ENCODE results near the gene LEPROT.

Gene LEPROT

DNA sequence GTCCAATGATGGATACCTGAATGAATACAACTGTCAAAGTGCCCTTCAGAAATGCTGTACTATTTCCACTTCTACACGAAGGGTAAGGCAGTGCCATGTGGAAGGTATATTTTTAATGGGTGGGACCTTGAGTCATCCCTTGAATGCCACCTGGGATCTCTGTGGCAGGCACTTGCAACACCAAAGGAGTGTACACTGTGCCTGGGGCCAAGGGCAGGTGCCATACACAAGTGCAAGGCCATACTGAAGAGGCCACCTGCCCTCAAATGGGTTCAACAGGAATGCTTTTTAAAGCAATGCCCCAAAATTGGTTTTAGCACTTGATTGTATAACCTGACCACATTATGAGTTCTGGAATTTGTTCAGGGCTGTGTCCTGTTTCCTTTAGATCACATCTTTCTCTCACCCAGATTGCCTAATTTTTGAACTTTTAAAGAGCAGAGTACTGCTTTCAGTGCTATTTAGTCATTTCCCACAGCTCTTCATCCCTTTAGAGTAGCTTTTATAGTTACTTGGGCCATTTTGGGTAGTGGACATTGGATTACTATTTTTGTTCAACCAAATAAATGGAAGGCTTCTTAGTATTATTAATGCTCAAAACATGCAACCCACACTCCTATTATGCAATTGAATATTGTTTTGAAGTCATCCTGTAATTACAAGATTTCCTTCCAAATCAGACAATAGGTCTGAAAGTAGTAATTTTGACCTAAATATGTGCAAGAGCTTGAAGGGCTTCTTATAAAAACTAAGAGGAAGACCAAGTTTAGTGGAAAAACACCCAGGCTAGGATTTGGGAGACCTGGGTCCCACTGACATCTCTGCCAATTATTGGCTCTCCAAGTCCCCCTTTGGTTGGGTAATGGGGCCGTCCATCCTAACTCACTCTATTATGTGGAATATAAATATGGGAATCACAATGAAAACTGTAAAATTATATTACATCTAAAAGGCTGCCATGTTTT, 57.2 kb downstream of the LEPROT start:
- Histone ChIP-seq H3K9me3 (ENCODE audit: control insufficient read depth, insufficient read depth, low read length) (no peaks in the 10 kb centered on the region), H3K4me1 (ENCODE audit: control insufficient read depth, low read length) (no peaks in the 10 kb centered on the region), H3K79me2 (ENCODE audit: control insufficient read depth, low read length) (no peaks in the 10 kb centered on the region), H3F3A (ENCODE audit: control insufficient read depth, insufficient read depth) (no peaks in the 10 kb centered on the region), H3K36me3 (ENCODE audit: control insufficient read depth, low read length) (no peaks in the 10 kb centered on the region), H3K4me2 (ENCODE audit: low read length) (no peak overlapping the region), H3K27me3 (ENCODE audit: control insufficient read depth, low read length) (peaks cover 8% of the 10 kb centered on the region; the same call in 1 of the 2 replicates), H3K4me3 (ENCODE audit: low read length) (no peak overlapping the region), H3K27ac (ENCODE audit: low read depth, low read length) (no peak overlapping the region), H4K20me1 (ENCODE audit: control insufficient read depth, insufficient read depth, low read depth, low read length) (no peaks in the 10 kb centered on the region), H3K9me2 (replicated peaks; ENCODE audit: control insufficient read depth, low read length) (no peaks in the 10 kb centered on the region)
- TF ChIP-seq EZH2phosphoT487 (IDR thresholded peaks at IDR 0.05; ENCODE audit: borderline replicate concordance, low read length), result no peak
- no peak for TF ChIP-seq CTCF (IDR thresholded peaks at IDR 0.05; ENCODE audit: low read depth, low read length, poor library complexity, severe bottlenecking)

DNA sequence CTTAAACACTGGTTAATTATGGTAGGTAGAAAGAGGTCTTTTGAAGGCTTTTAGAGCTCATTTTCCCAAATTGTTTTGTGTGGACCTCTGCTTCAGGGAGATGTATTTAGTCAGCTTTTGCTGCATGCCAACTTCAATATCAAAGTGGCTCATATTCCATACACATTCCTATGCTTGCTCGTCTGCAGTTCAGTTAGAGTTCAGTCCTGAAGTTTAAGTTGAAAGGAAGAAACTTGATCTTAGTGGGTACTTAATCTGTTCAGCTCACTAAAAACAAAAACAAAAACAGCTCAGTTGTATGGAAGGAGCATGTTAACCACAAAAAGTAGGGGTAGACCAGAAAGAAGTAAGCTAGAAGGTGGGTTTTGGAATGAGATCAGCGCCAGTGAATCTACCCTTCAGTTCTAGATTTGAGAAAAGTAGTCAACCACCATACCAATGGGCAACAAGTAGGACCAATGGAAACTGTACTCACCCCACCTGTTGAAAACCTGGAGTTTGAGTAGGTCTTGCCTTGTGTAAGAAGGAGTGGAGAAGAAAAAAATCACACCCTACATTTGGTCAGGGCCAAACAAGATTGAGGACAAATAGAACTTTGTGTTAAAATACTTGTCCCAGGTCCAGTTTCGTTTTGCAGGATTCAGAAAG, 58.0 kb downstream of the LEPROT start:
- Histone ChIP-seq H3F3A (ENCODE audit: control insufficient read depth, insufficient read depth) (no peaks in the 10 kb centered on the region), H3K4me1 (ENCODE audit: control insufficient read depth, low read length) (no peaks in the 10 kb centered on the region), H3K9me2 (replicated peaks; ENCODE audit: control insufficient read depth, low read length) (no peaks in the 10 kb centered on the region), H3K79me2 (ENCODE audit: control insufficient read depth, low read length) (no peaks in the 10 kb centered on the region), H3K4me2 (ENCODE audit: low read length) (no peak overlapping the region), H4K20me1 (ENCODE audit: control insufficient read depth, insufficient read depth, low read depth, low read length) (no peaks in the 10 kb centered on the region), H3K9me3 (ENCODE audit: control insufficient read depth, insufficient read depth, low read length) (no peaks in the 10 kb centered on the region), H3K4me3 (ENCODE audit: low read length) (no peak overlapping the region), H3K27ac (ENCODE audit: low read depth, low read length) (no peak overlapping the region), H3K27me3 (ENCODE audit: control insufficient read depth, low read length) (peaks cover 8% of the 10 kb centered on the region; the same call in 1 of the 2 replicates), H3K36me3 (ENCODE audit: control insufficient read depth, low read length) (no peaks in the 10 kb centered on the region)
- TF ChIP-seq CTCF (IDR thresholded peaks at IDR 0.05; ENCODE audit: low read depth, low read length, poor library complexity, severe bottlenecking) (no peak), EZH2phosphoT487 (IDR thresholded peaks at IDR 0.05; ENCODE audit: borderline replicate concordance, low read length) (no peak)

GRCh38 chr1:65479554-65480204, 59.2 kb downstream of the LEPROT start:
- no peaks in the 10 kb centered on the region for H3K9me2 ChIP-seq (replicated peaks; ENCODE audit: control insufficient read depth, low read length)
- H3K4me1 ChIP-seq (ENCODE audit: control insufficient read depth, low read length), result no peaks in the 10 kb centered on the region
- no peaks in the 10 kb centered on the region for H3K79me2 ChIP-seq (ENCODE audit: control insufficient read depth, low read length)
- TF ChIP-seq EZH2phosphoT487 (IDR thresholded peaks at IDR 0.05; ENCODE audit: borderline replicate concordance, low read length), result no peak
- no peak for TF ChIP-seq CTCF (IDR thresholded peaks at IDR 0.05; ENCODE audit: low read depth, low read length, poor library complexity, severe bottlenecking)
- H3K4me3 ChIP-seq (ENCODE audit: low read length), result no peak overlapping the region
- H3K9me3 ChIP-seq (ENCODE audit: control insufficient read depth, insufficient read depth, low read length), result no peaks in the 10 kb centered on the region
- H3K4me2 ChIP-seq (ENCODE audit: low read length), result no peak overlapping the region
- no peaks in the 10 kb centered on the region for H4K20me1 ChIP-seq (ENCODE audit: control insufficient read depth, insufficient read depth, low read depth, low read length)
- H3F3A ChIP-seq (ENCODE audit: control insufficient read depth, insufficient read depth), result no peaks in the 10 kb centered on the region
- peaks cover 2% of the 10 kb centered on the region; the same call in 1 of the 2 replicates for H3K27me3 ChIP-seq (ENCODE audit: control insufficient read depth, low read length)
- no peaks in the 10 kb centered on the region for H3K36me3 ChIP-seq (ENCODE audit: control insufficient read depth, low read length)
- no peak overlapping the region for H3K27ac ChIP-seq (ENCODE audit: low read depth, low read length)

Data from DOHH2 (cell line).